ENCODE measurements around the gene EML4.

EML4 gene

DNA sequence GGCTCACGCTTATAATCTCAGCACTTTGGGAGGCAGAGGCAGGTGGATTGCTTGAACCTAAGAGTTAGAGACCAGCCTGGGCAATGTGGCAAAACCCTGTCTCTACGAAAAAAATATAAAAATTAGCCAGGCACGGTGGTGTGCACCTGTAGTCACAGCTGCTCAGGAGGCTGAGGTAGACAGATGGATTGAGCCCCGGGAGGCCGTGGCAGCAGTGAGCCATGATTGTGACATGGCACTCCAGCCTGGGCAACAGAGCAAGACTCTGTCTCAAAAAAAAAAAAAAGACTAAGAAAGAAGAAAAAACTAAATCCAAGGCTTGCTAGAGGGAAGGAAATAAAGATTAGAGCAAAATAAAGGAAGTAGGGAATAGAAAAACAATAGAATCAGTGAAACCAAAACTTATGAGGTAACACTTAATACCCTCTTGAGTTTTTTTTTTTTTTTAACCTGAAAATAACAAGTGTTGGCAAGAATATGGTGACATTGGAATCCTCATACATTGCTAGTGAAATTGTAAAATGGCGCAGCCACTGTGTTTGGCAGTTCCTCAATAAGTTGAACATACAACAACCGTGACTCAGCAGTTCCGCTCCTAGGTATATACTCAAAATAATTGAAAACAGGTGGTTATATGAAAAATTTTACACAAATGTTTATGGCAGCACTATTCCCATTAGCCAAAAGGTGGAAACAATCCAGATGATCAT is 85.2 kb downstream of the EML4 start:
- no peak for DNase-seq (ENCODE audit: low read depth)
- TF ChIP-seq, protein P1, sequence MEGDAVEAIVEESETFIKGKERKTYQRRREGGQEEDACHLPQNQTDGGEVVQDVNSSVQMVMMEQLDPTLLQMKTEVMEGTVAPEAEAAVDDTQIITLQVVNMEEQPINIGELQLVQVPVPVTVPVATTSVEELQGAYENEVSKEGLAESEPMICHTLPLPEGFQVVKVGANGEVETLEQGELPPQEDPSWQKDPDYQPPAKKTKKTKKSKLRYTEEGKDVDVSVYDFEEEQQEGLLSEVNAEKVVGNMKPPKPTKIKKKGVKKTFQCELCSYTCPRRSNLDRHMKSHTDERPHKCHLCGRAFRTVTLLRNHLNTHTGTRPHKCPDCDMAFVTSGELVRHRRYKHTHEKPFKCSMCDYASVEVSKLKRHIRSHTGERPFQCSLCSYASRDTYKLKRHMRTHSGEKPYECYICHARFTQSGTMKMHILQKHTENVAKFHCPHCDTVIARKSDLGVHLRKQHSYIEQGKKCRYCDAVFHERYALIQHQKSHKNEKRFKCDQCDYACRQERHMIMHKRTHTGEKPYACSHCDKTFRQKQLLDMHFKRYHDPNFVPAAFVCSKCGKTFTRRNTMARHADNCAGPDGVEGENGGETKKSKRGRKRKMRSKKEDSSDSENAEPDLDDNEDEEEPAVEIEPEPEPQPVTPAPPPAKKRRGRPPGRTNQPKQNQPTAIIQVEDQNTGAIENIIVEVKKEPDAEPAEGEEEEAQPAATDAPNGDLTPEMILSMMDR (conservative IDR thresholded peaks at IDR 0.05; ENCODE audit: low read length) = no peak
- no peak overlapping the region for H3K4me3 ChIP-seq (ENCODE audit: low read length)

GRCh38 chr2:42256505-42256904 is 87.4 kb downstream of the EML4 start:
- no peak for DNase-seq (ENCODE audit: low read depth)
- TF ChIP-seq, protein P1 (conservative IDR thresholded peaks at IDR 0.05; ENCODE audit: low read length) = no peak

GRCh38 chr2:42261518-42262195 is 92.5 kb downstream of the EML4 start:
- H3K4me3 ChIP-seq (ENCODE audit: low read length) = no peak overlapping the region
- DNase-seq (ENCODE audit: low read depth) = no peak
- TF ChIP-seq, protein P1 (conservative IDR thresholded peaks at IDR 0.05; ENCODE audit: low read length) = no peak

More at GRCh38 chr2:42256505-42256904, 87.4 kb downstream of the EML4 start:
- H3K4me3 ChIP-seq (ENCODE audit: low read length) = no peak overlapping the region

- no peak for DNase-seq (ENCODE audit: low read depth)
- TF ChIP-seq, protein P1 (conservative IDR thresholded peaks at IDR 0.05; ENCODE audit: low read length) = no peak
- no peak overlapping the region for H3K4me3 ChIP-seq (ENCODE audit: low read length)
Measured at GRCh38 chr2:42266236-42266635, 97.1 kb downstream of the EML4 start.

GRCh38 chr2:42267530-42267929 is 98.4 kb downstream of the EML4 start:
- no peak for DNase-seq (ENCODE audit: low read depth)
- TF ChIP-seq, protein P1 (conservative IDR thresholded peaks at IDR 0.05; ENCODE audit: low read length) = no peak
- no peak overlapping the region for H3K4me3 ChIP-seq (ENCODE audit: low read length)

DNA sequence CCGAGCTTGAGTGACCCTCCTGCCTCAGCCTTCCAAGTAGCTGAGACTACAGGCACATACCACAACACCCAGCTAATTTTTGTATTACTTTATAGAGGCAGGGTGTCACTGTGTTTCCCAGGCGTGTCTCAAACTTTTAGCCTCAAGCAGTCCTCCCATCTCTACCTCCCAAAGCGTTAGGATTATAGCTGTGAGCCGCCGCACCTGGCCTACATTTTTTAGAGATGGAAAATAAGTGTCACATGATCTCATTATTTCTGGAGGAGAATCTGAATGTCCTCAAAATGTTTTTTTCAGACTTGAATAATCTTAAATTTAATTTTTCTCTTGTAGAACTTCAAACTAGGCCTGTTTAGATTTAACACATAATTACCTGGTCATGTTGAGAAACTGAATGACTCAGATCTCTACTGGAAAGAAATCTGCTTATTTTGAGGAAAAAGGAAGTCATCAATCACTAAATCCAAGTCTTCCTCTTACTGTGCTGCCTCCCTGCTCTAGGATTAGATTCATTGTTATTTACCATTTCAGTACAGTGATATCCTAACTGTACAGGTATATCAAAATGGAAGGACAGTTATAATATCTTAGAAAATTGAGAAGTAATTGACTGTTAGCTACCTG is 99.5 kb downstream of the EML4 start:
- DNase-seq (ENCODE audit: low read depth) = no peak
- TF ChIP-seq, protein P1 (conservative IDR thresholded peaks at IDR 0.05; ENCODE audit: low read length) = no peak
- no peak overlapping the region for H3K4me3 ChIP-seq (ENCODE audit: low read length)
